Mononuclear cell (primary cell): ENCODE results near the gene TECRL. TPM values are rescaled to one million over a fixed set of nuclear protein-coding genes. Genes with fewer than 3 reads are reported as not detected.

Experiments
- H3K27me3 ChIP-seq: 2 replicates; pipeline ENCODE4 v1.6.0; 2011; ENCODE audit warnings: low read length, control low read depth; ENCODE audit not compliant: insufficient read depth
- H3K4me1 ChIP-seq: 2 replicates; pipeline ENCODE4 v1.5.1; 2011; ENCODE audit warnings: mild to moderate bottlenecking, low read length, control low read depth; ENCODE audit not compliant: insufficient read depth
- H3K4me3 ChIP-seq: 2 replicates; pipeline ENCODE4 v1.5.1; 2011; ENCODE audit warnings: mild to moderate bottlenecking, low read length, moderate library complexity
- H3K9me3 ChIP-seq: 2 replicates; pipeline ENCODE4 v1.5.1; 2011; ENCODE audit warnings: low read depth, mild to moderate bottlenecking, control low read depth, low read length
- total RNA-seq: library from RNA; depleted of rRNA; stranded (reverse); fragments of >200 nt; gene quantifications from one replicate; pipeline ENCODE4 v1.2.3, GENCODE V29; 2012

The TECRL gene
- total RNA-seq, 1 donor = 0.10 TPM

GRCh38 chr4:64359489-64359888 lies 49.8 kb downstream of the TECRL start:
- no peaks in the 10 kb centered on the region for H3K27me3 ChIP-seq
- no peaks in the 10 kb centered on the region for H3K4me1 ChIP-seq
- H3K4me3 ChIP-seq = no peak overlapping the region
- H3K9me3 ChIP-seq = no peaks in the 10 kb centered on the region

DNA sequence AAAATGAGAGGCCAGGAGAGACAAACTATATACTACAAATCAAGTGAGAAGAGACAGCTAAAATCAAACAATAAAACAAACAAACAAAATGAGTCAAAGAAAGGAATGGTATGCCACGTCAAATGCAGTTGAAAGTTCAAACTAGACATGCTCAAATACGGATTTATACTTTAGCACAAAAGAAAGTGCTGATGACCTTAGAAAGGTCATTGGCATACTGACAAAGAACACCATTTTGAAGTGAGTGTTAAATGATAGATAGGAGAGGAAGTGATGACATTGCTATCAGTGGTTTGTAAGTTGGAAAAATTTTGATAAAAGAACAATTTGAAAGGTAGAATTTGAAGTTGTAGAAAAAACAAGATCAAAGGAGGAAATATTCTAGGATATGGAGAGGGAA lies 55.3 kb downstream of the TECRL start:
- Histone ChIP-seq H3K4me3 (no peak overlapping the region), H3K27me3 (no peaks in the 10 kb centered on the region), H3K9me3 (no peaks in the 10 kb centered on the region), H3K4me1 (no peaks in the 10 kb centered on the region)

DNA sequence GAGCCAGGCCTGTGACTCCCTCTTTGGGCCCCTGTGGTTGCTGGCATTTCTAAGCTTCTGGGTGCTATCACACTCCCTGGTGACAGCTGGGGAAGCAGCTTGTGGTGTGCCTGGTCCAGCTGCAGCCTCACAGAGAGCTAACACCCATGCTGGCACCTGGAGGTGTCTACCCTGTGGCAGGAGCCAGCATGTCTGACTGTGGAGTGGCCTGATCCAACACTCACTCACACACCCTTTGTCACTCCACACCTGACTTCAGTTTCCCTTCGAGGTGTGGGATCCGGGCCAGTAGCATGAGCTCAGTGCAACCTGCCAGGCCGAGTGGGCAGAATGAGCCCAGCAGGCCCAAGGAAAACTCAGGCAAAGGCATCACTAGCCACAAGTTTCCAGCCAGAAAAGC lies 67.5 kb downstream of the TECRL start:
- Histone ChIP-seq H3K9me3 (no peaks in the 10 kb centered on the region), H3K27me3 (no peaks in the 10 kb centered on the region), H3K4me1 (no peaks in the 10 kb centered on the region), H3K4me3 (no peak overlapping the region)

- Histone ChIP-seq H3K4me1 (no peaks in the 10 kb centered on the region), H3K9me3 (no peaks in the 10 kb centered on the region), H3K27me3 (no peaks in the 10 kb centered on the region), H3K4me3 (no peak overlapping the region)
Observed at GRCh38 chr4:64340218-64341110, 68.8 kb downstream of the TECRL start.

- Histone ChIP-seq H3K4me3 (no peak overlapping the region), H3K27me3 (no peaks in the 10 kb centered on the region), H3K4me1 (no peaks in the 10 kb centered on the region), H3K9me3 (no peaks in the 10 kb centered on the region)
Observed at GRCh38 chr4:64334964-64335363, 74.3 kb downstream of the TECRL start.

DNA sequence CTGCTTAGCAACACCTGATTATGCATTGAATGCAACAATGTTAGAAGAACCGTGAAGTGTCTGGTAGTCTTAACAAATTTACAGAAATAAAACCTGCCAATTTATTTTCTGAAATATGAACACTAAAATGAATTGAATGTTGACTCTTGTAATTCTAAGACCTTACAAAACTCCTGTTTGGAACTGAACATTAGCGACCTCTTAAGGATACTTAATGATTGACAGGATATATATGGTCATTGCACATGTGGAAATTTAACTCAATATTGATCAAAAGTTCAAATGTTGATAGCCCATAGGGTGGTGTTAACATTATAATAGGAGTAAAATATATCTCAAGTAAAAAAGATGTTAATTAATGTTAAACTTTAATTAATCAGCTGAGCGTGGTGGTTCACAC lies 79.1 kb downstream of the TECRL start:
- Histone ChIP-seq H3K4me1 (no peaks in the 10 kb centered on the region), H3K27me3 (no peaks in the 10 kb centered on the region), H3K9me3 (no peaks in the 10 kb centered on the region), H3K4me3 (no peak overlapping the region)

- Histone ChIP-seq H3K9me3 (no peaks in the 10 kb centered on the region), H3K27me3 (no peaks in the 10 kb centered on the region), H3K4me1 (no peaks in the 10 kb centered on the region), H3K4me3 (no peak overlapping the region)
Observed at GRCh38 chr4:64327237-64327636, 82.0 kb downstream of the TECRL start.

DNA sequence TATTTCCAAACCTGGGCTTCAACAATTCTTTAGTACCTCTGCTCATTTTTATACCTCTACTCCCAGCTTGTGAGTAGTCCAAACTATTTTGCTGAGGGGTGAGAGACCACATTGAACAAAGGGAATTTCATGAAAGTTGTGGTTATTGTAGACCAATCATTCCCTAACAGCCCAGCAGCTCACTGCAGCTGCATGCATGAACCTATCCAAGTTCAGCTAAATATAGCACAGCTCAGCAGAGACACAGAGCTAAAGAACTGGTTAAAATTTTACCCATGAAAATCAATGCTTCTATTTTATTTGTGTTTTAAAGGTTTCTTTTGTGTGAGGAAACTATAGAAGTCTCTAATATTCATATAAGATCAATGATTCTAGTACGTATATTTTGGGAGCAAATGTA lies 82.7 kb downstream of the TECRL start:
- no peaks in the 10 kb centered on the region for H3K27me3 ChIP-seq
- H3K4me3 ChIP-seq = no peak overlapping the region
- H3K4me1 ChIP-seq = no peaks in the 10 kb centered on the region
- no peaks in the 10 kb centered on the region for H3K9me3 ChIP-seq

- no peaks in the 10 kb centered on the region for H3K27me3 ChIP-seq
- H3K9me3 ChIP-seq = no peaks in the 10 kb centered on the region
- no peaks in the 10 kb centered on the region for H3K4me1 ChIP-seq
- H3K4me3 ChIP-seq = no peak overlapping the region
Observed at GRCh38 chr4:64306255-64306565, 103.0 kb downstream of the TECRL start.

DNA sequence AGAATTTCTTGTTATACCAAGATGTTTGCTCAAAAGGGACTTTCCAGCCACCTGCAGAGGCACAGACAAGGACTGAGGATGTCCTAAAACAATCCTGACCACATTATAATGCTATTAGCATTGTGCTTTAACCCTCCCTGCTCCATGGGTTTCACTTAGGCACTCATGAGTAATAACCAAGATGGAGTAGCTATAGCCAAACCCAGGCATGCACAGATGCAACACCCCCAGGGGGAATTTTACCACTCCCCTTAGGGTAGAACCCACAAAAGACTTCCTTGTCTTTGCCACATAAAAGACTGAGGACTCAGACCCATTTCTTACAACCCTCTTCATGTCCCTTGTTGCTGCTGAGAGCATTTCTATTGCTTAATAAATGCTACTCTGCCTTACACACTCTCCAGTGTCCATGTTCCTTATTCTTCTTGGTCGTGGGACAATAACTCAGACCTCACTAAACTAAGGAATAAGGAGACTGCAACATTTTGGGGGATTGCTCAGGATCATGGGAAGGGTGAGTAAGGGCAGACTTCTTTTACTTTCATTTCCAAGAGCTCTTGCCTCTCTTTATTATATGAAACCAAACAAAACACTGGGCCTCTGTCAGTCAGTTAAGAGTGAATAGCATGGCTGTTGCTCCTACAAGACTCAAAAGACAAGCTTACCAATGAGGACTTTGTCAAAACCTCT lies 103.5 kb downstream of the TECRL start:
- Histone ChIP-seq H3K27me3 (no peaks in the 10 kb centered on the region), H3K4me3 (no peak overlapping the region), H3K4me1 (no peaks in the 10 kb centered on the region), H3K9me3 (no peaks in the 10 kb centered on the region)

DNA sequence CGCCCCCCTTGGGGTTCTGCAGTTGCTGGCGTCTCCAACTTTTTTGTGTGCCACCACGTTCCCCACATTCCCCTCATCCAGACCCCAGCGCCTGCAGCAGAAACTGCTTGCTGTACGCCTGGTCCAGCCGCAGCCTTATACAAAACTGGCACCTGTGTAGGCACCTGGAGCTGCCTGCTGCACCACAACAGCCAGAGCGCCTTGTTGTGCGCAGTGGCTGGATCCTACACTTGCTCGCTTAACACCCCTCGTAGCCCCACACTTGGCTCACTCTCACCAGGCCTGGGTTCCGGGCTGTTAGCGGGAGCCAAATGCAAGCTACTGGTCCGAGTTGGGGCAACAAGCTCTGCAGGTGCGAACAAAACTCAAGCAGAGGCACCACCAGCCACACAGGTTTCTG lies 136.8 kb downstream of the TECRL start:
- Histone ChIP-seq H3K4me1 (no peaks in the 10 kb centered on the region), H3K9me3 (no peaks in the 10 kb centered on the region), H3K4me3 (no peak overlapping the region), H3K27me3 (no peaks in the 10 kb centered on the region)

- Histone ChIP-seq H3K4me1 (no peaks in the 10 kb centered on the region), H3K9me3 (no peaks in the 10 kb centered on the region)
Observed at GRCh38 chr4:64271601-64272081, 137.6 kb downstream of the TECRL start.

DNA sequence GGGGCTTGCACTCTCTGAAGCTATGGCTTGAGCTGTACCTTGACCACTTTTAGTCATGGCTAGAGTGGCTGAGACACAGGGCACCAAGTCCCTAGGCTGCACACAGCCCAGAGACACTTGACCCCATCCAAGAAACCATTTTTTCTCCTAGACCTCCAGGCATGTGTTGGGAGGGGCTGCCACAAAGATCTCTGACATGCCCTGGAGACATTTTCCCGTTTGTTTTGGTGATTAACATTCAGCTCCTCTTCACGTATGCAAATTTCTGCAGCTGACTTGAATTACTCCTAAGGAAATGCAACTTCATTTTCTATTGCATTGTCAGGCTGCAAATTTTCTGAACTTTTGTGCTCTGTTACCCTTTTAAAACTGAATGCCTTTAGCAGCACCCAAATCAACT lies 142.6 kb downstream of the TECRL start:
- H3K9me3 ChIP-seq = peaks cover 4% of the 10 kb centered on the region
- no peaks in the 10 kb centered on the region for H3K4me1 ChIP-seq
- no peak overlapping the region for H3K4me3 ChIP-seq
- no peaks in the 10 kb centered on the region for H3K27me3 ChIP-seq

More at GRCh38 chr4:64271601-64272081, 137.6 kb downstream of the TECRL start:
- no peak overlapping the region for H3K4me3 ChIP-seq
- H3K27me3 ChIP-seq = no peaks in the 10 kb centered on the region

GRCh38 chr4:64266263-64266662 lies 143.0 kb downstream of the TECRL start:
- Histone ChIP-seq H3K9me3 (peaks cover 4% of the 10 kb centered on the region), H3K27me3 (no peaks in the 10 kb centered on the region), H3K4me1 (no peaks in the 10 kb centered on the region), H3K4me3 (no peak overlapping the region)

DNA sequence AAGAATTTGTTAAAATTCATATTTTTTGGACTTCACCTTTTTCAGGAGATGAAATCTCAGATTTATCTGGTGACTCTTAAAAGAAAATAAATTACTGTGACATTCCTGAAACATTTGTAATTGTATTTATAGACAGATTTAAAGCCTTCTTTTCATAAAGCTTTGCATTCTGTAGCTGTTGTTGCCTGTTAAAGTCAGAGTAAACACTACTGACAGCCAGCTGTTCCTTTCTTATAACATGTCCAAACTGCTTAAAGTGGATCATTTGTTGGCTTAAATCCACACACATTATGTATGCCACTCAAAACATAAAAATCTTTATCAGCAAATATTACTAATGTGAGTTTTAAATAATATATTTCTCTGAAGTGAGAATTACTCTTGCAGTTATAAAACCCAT lies 157.5 kb downstream of the TECRL start:
- Histone ChIP-seq H3K4me3 (no peak overlapping the region), H3K27me3 (no peaks in the 10 kb centered on the region), H3K9me3 (no peaks in the 10 kb centered on the region), H3K4me1 (no peaks in the 10 kb centered on the region)

DNA sequence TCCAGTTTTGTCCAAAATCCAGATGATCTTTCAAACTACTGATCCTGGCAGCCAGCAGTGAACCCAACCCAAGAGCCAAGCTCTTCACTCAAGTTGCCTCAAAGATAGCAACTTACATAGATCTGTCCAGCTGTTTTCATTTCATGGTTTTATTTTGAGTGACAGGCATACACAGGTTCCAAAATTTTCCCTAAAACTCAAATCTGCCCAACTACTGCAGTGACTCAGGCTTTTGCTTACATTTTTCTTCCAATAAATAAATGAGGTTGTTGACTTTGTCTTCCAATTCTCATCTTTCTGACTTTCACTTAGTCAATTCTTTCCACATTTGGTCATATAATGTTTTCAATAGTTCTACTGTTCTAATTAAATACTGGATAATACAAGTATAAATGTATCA lies 158.8 kb downstream of the TECRL start:
- Histone ChIP-seq H3K27me3 (no peaks in the 10 kb centered on the region), H3K4me1 (no peaks in the 10 kb centered on the region), H3K9me3 (no peaks in the 10 kb centered on the region)

More for the DNA sequence above, 158.8 kb downstream of the TECRL start:
- no peak overlapping the region for H3K4me3 ChIP-seq
